Measurements from ENCODE around the gene MYMX. TPM values are rescaled to one million over a fixed set of nuclear protein-coding genes. Genes with fewer than 3 reads are reported as not detected.

The MYMX gene
- total and polyA plus RNA-seq, 2 of the 13 experiments (the other 11 are each of a cell fraction or from before 2014, with no cell fraction given): not detected

GRCh38 chr6:44237021-44237812 lies 20.5 kb downstream of the MYMX start (continued):
- TF ChIP-seq ZNF468 (CRISPR knock-in tag; IDR thresholded peaks at IDR 0.05) (0 out of 2 replicates have a peak, but pooled peaks have one; percentile 25), MZF1 (CRISPR knock-in tag; IDR thresholded peaks at IDR 0.05; ENCODE audit: borderline replicate concordance) (no peak), ZNF652 (CRISPR knock-in tag; IDR thresholded peaks at IDR 0.05; ENCODE audit: borderline replicate concordance, low read depth) (no peak), TFDP1 (CRISPR knock-in tag; IDR thresholded peaks at IDR 0.05; ENCODE audit: borderline replicate concordance) (0 out of 2 replicates have a peak, but pooled peaks have one; percentile 12), ZNF431 (CRISPR knock-in tag; IDR thresholded peaks at IDR 0.05; ENCODE audit: borderline replicate concordance, low read depth) (peak; percentile 42; the same call in 1 of the 2 replicates), EED (CRISPR knock-in tag; IDR thresholded peaks at IDR 0.05) (0 out of 2 replicates have a peak, but pooled peaks have one; percentile 17), SKI (IDR thresholded peaks at IDR 0.05; ENCODE audit: partially characterized antibody) (no peak), KLF9 (CRISPR knock-in tag; IDR thresholded peaks at IDR 0.05; ENCODE audit: low read depth) (no peak), ZBTB14 (CRISPR knock-in tag; IDR thresholded peaks at IDR 0.05) (no peak), ZBTB7A (CRISPR knock-in tag; IDR thresholded peaks at IDR 0.05) (no peak), FOXA1 (IDR thresholded peaks at IDR 0.05) (0 out of 2 replicates have a peak, but pooled peaks have one; percentile 57), FOXA1 (CRISPR knock-in tag; IDR thresholded peaks at IDR 0.05) (peak; percentile 96), STAG1 (CRISPR knock-in tag; IDR thresholded peaks at IDR 0.05) (0 out of 2 replicates have a peak, but pooled peaks have one; percentile 2), EEA1 (CRISPR knock-in tag; IDR thresholded peaks at IDR 0.05; ENCODE audit: borderline replicate concordance) (0 out of 2 replicates have a peak, but pooled peaks have one; percentile 42), RBAK (CRISPR knock-in tag; IDR thresholded peaks at IDR 0.05) (0 out of 2 replicates have a peak, but pooled peaks have one; percentile 17), ZNF605 (CRISPR knock-in tag; IDR thresholded peaks at IDR 0.05) (peak; percentile 42; the same call in 1 of the 2 replicates), SAP130 (CRISPR knock-in tag; IDR thresholded peaks at IDR 0.05; ENCODE audit: low read depth) (peak; percentile 93), ZNF501 (CRISPR knock-in tag; IDR thresholded peaks at IDR 0.05) (peak; percentile 84), AHR (CRISPR knock-in tag; IDR thresholded peaks at IDR 0.05) (peak; percentile 46; the same call in 1 of the 2 replicates), MTA1 (CRISPR knock-in tag; IDR thresholded peaks at IDR 0.05; ENCODE audit: borderline replicate concordance) (peak; percentile 4; the same call in 1 of the 2 replicates), MAFF (IDR thresholded peaks at IDR 0.05; ENCODE audit: low read depth, low read length) (peak; percentile 42; the same call in 1 of the 2 replicates), SMAD1 (CRISPR knock-in tag; IDR thresholded peaks at IDR 0.05; ENCODE audit: borderline replicate concordance, low read depth) (0 out of 2 replicates have a peak, but pooled peaks have one; percentile 16), ZFP91 (CRISPR knock-in tag; IDR thresholded peaks at IDR 0.05; ENCODE audit: borderline replicate concordance) (peak; percentile 87)
- TF ChIP-seq, protein P1, sequence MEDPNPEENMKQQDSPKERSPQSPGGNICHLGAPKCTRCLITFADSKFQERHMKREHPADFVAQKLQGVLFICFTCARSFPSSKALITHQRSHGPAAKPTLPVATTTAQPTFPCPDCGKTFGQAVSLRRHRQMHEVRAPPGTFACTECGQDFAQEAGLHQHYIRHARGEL (CRISPR knock-in tag; IDR thresholded peaks at IDR 0.05): 0 out of 2 replicates have a peak, but pooled peaks have one; percentile 61
- TF ChIP-seq, protein P2, sequence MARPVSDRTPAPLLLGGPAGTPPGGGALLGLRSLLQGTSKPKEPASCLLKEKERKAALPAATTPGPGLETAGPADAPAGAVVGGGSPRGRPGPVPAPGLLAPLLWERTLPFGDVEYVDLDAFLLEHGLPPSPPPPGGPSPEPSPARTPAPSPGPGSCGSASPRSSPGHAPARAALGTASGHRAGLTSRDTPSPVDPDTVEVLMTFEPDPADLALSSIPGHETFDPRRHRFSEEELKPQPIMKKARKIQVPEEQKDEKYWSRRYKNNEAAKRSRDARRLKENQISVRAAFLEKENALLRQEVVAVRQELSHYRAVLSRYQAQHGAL (CRISPR knock-in tag; IDR thresholded peaks at IDR 0.05; ENCODE audit: not compliant biosample characterization): no peak
